Kidney epithelial cell (primary cell): ENCODE measurements around the gene CMSS1. TPM values are rescaled to one million over a fixed set of nuclear protein-coding genes. Genes with fewer than 3 reads are reported as not detected.

ENCODE experiments used
- DNase-seq: peaks from one replicate; pipeline ENCODE4 v3.0.0-alpha.2; 2010; ENCODE audit warnings: low read depth
- H3K27me3 ChIP-seq: 2 replicates; pipeline ENCODE4 v1.6.0; 2011; ENCODE audit warnings: low read length; ENCODE audit not compliant: control insufficient read depth, insufficient read depth
- H3K36me3 ChIP-seq: 2 replicates; pipeline ENCODE4 v1.5.1; 2011; ENCODE audit warnings: low read length; ENCODE audit not compliant: control insufficient read depth, insufficient read depth
- H3K4me3 ChIP-seq: 2 replicates; pipeline ENCODE4 v1.5.1; 2011; ENCODE audit warnings: low read depth, mild to moderate bottlenecking, control low read depth, low read length
- CTCF ChIP-seq: IDR thresholded peaks from 2 replicates; pipeline ENCODE4 v1.5.1; 2011; ENCODE audit warnings: mild to moderate bottlenecking, moderate library complexity, low read length, control low read depth, inconsistent platforms; ENCODE audit not compliant: insufficient read depth, poor library complexity, severe bottlenecking
- total RNA-seq: library from RNA; depleted of rRNA; stranded (reverse); fragments of >200 nt; gene quantifications from 2 replicates; pipeline ENCODE4 v1.2.3, GENCODE V29; 2015

The CMSS1 gene
- total RNA-seq, 1 donor from 2014 or later = 36.9 TPM

- Histone ChIP-seq H3K27me3 (no peaks in the 10 kb centered on the region), H3K36me3 (no peaks in the 10 kb centered on the region), H3K4me3 (no peak overlapping the region)
- TF ChIP-seq CTCF = no peak
- DNase-seq = no peak
Observed at GRCh38 chr3:99976584-99976983, 158.9 kb downstream of the CMSS1 start.

GRCh38 chr3:99978221-99978620 is 160.6 kb downstream of the CMSS1 start:
- no peak for DNase-seq
- Histone ChIP-seq H3K27me3 (no peaks in the 10 kb centered on the region), H3K4me3 (no peak overlapping the region), H3K36me3 (no peaks in the 10 kb centered on the region)
- no peak for TF ChIP-seq CTCF

- DNase-seq = no peak
- H3K36me3 ChIP-seq = no peaks in the 10 kb centered on the region
- H3K27me3 ChIP-seq = no peaks in the 10 kb centered on the region
- TF ChIP-seq CTCF = no peak
- H3K4me3 ChIP-seq = no peak overlapping the region
Observed at GRCh38 chr3:99980606-99981005, 162.9 kb downstream of the CMSS1 start.

- H3K36me3 ChIP-seq = no peaks in the 10 kb centered on the region
- H3K27me3 ChIP-seq = no peaks in the 10 kb centered on the region
- no peak overlapping the region for H3K4me3 ChIP-seq
- no peak for TF ChIP-seq CTCF
- no peak for DNase-seq
Observed at GRCh38 chr3:99981138-99981537, 163.5 kb downstream of the CMSS1 start.

GRCh38 chr3:99982650-99983049 is 165.0 kb downstream of the CMSS1 start:
- no peaks in the 10 kb centered on the region for H3K36me3 ChIP-seq
- H3K27me3 ChIP-seq = no peaks in the 10 kb centered on the region
- no peak for DNase-seq
- no peak overlapping the region for H3K4me3 ChIP-seq
- TF ChIP-seq CTCF = no peak

GRCh38 chr3:99984139-99984538 is 166.5 kb downstream of the CMSS1 start:
- Histone ChIP-seq H3K36me3 (no peaks in the 10 kb centered on the region), H3K27me3 (no peaks in the 10 kb centered on the region), H3K4me3 (no peak overlapping the region)
- TF ChIP-seq CTCF = no peak
- no peak for DNase-seq
